Neural cell (in vitro differentiated cells): Measurements from ENCODE around the gene SVBP. TPM values are rescaled to one million over a fixed set of nuclear protein-coding genes. Genes with fewer than 3 reads are reported as not detected.

Experiments used
- H2AFZ ChIP-seq: fragments of 200-600, 300-800 bp; sonication (generic), shearing (Covaris generic); 2 replicates; pipeline ENCODE4 v1.6.0; 2014; ENCODE audit warnings: low read depth, mild to moderate bottlenecking, antibody characterized with exemption, low read length, moderate library complexity
- H3F3A ChIP-seq: fragments of 200-600 bp; shearing (Covaris generic); 2 replicates; pipeline ENCODE4 v1.6.1; 2016; ENCODE audit warnings: mild to moderate bottlenecking, moderate library complexity, mixed read lengths, antibody characterized with exemption, low read length; ENCODE audit not compliant: insufficient read depth, poor library complexity, severe bottlenecking
- H3K27ac ChIP-seq: fragments of 200-600, 300-800 bp; sonication (generic), shearing (Covaris generic); 2 replicates; pipeline ENCODE4 v1.5.1; 2014; ENCODE audit warnings: mild to moderate bottlenecking, low read length, moderate library complexity
- H3K27me3 ChIP-seq: fragments of 300-800, 200-600 bp; sonication (generic), shearing (Covaris generic); 2 replicates; pipeline ENCODE4 v1.6.0; 2014; ENCODE audit warnings: mild to moderate bottlenecking, low read depth, low read length, moderate library complexity; ENCODE audit not compliant: insufficient read depth
- H3K36me3 ChIP-seq: fragments of 300-800, 200-600 bp; sonication (generic), shearing (Covaris generic); 2 replicates; pipeline ENCODE4 v1.5.1; 2014; ENCODE audit warnings: mild to moderate bottlenecking, antibody characterized with exemption, low read length, moderate library complexity; ENCODE audit not compliant: insufficient read depth
- H3K4me2 ChIP-seq: fragments of 300-800, 200-600 bp; sonication (generic), shearing (Covaris generic); 2 replicates; pipeline ENCODE4 v1.6.0; 2014; ENCODE audit warnings: mild to moderate bottlenecking, low read length
- H3K4me3 ChIP-seq: fragments of 300-800, 200-600 bp; sonication (generic), shearing (Covaris generic); 2 replicates; pipeline ENCODE4 v1.5.1; 2014; ENCODE audit warnings: mild to moderate bottlenecking, low read length, moderate library complexity
- H3K79me2 ChIP-seq: fragments of 200-600 bp; shearing (Covaris generic); replicated peaks from 2 replicates; pipeline ENCODE4 v1.6.0; 2014; ENCODE audit warnings: mild to moderate bottlenecking, low read length, moderate library complexity; ENCODE audit not compliant: insufficient read depth
- H3K9ac ChIP-seq: fragments of 300-800, 200-600 bp; sonication (generic), shearing (Covaris generic); 2 replicates; pipeline ENCODE4 v1.6.1; 2016; ENCODE audit warnings: mild to moderate bottlenecking, low read length, mixed read lengths
- H3K9me2 ChIP-seq: fragments of 200-600 bp; shearing (Covaris generic); 2 replicates; pipeline ENCODE4 v1.6.1; 2016; ENCODE audit warnings: mild to moderate bottlenecking, low read length, mixed read lengths; ENCODE audit not compliant: insufficient read depth
- H3K9me3 ChIP-seq: fragments of 200-600, 300-800 bp; sonication (generic), shearing (Covaris generic); 2 replicates; pipeline ENCODE4 v1.6.1; 2016; ENCODE audit warnings: mild to moderate bottlenecking, mixed run types, low read length, moderate library complexity, mixed read lengths
- H4K20me1 ChIP-seq: fragments of 200-600 bp; shearing (Covaris generic); 2 replicates; pipeline ENCODE4 v1.6.1; 2016; ENCODE audit warnings: mild to moderate bottlenecking, mixed run types; ENCODE audit not compliant: insufficient read depth
- EP300 ChIP-seq: fragments of 450-650 bp; conservative IDR thresholded peaks from 2 replicates; pipeline ENCODE4 v1.6.1; 2014; ENCODE audit warnings: antibody characterized with exemption, mild to moderate bottlenecking, moderate library complexity; ENCODE audit not compliant: poor library complexity, severe bottlenecking
- EZH2 ChIP-seq: fragments of 200-600, 300-800 bp; shearing (Covaris generic), sonication (generic); IDR thresholded peaks from 2 replicates; pipeline ENCODE4 v1.6.1; 2014; ENCODE audit warnings: antibody characterized with exemption, low read length, borderline replicate concordance, mild to moderate bottlenecking; ENCODE audit not compliant: insufficient read depth, poor library complexity, severe bottlenecking
- MXI1 ChIP-seq: fragments of 450-650 bp; conservative IDR thresholded peaks from 2 replicates; pipeline ENCODE4 v1.6.1; 2014; ENCODE audit warnings: antibody characterized with exemption, mild to moderate bottlenecking; ENCODE audit not compliant: poor library complexity, severe bottlenecking
- POLR2AphosphoS5 ChIP-seq: IDR thresholded peaks from 2 replicates; pipeline ENCODE4 v1.6.1; 2012
- RAD21 ChIP-seq: fragments of 450-650 bp; conservative IDR thresholded peaks from 2 replicates; pipeline ENCODE4 v1.6.1; 2014; ENCODE audit warnings: antibody characterized with exemption, mild to moderate bottlenecking, moderate library complexity
- REST ChIP-seq: IDR thresholded peaks from 2 replicates; pipeline ENCODE4 v1.6.1; 2012; ENCODE audit warnings: borderline replicate concordance
- SMC3 ChIP-seq: fragments of 450-650 bp; conservative IDR thresholded peaks from 2 replicates; pipeline ENCODE4 v1.6.1; 2014; ENCODE audit warnings: antibody characterized with exemption, mild to moderate bottlenecking, moderate library complexity; ENCODE audit not compliant: poor library complexity
- TAF1 ChIP-seq: IDR thresholded peaks from 2 replicates; pipeline ENCODE4 v1.6.1; 2012; ENCODE audit warnings: low read depth
- polyA plus RNA-seq: library from polyadenylated mRNA; depleted of rRNA; stranded (reverse); fragments of >200 nt; gene quantifications from 2 replicates; pipeline ENCODE4 v1.2.3, GENCODE V29; 2014
- TF ChIP-seq, protein P1 (sequence below): fragments of 450-650 bp; IDR thresholded peaks from 2 replicates; pipeline ENCODE4 v1.5.1; 2014; ENCODE audit warnings: antibody characterized with exemption, mild to moderate bottlenecking, moderate library complexity; ENCODE audit not compliant: poor library complexity, severe bottlenecking

SVBP gene
- polyA plus RNA-seq, 1 donor from 2014 or later: 231 TPM

- Histone ChIP-seq H3K9me3 (no peaks in the 10 kb centered on the region), H3K9me2 (no peaks in the 10 kb centered on the region), H3K27me3 (no peaks in the 10 kb centered on the region), H3F3A (no peaks in the 10 kb centered on the region), H3K79me2 (peaks cover 20% of the 10 kb centered on the region), H3K4me2 (no peak overlapping the region), H4K20me1 (no peaks in the 10 kb centered on the region), H3K9ac (no peak overlapping the region), H3K36me3 (peaks cover 15% of the 10 kb centered on the region), H2AFZ (no peak overlapping the region), H3K27ac (no peak overlapping the region), H3K4me3 (no peak overlapping the region)
- no peak for TF ChIP-seq REST
- TF ChIP-seq, protein P1, sequence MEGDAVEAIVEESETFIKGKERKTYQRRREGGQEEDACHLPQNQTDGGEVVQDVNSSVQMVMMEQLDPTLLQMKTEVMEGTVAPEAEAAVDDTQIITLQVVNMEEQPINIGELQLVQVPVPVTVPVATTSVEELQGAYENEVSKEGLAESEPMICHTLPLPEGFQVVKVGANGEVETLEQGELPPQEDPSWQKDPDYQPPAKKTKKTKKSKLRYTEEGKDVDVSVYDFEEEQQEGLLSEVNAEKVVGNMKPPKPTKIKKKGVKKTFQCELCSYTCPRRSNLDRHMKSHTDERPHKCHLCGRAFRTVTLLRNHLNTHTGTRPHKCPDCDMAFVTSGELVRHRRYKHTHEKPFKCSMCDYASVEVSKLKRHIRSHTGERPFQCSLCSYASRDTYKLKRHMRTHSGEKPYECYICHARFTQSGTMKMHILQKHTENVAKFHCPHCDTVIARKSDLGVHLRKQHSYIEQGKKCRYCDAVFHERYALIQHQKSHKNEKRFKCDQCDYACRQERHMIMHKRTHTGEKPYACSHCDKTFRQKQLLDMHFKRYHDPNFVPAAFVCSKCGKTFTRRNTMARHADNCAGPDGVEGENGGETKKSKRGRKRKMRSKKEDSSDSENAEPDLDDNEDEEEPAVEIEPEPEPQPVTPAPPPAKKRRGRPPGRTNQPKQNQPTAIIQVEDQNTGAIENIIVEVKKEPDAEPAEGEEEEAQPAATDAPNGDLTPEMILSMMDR: no peak
- TF ChIP-seq EP300: no peak
- no peak for TF ChIP-seq EZH2
- TF ChIP-seq RAD21: no peak
- TF ChIP-seq TAF1: no peak
- TF ChIP-seq POLR2AphosphoS5: no peak
- no peak for TF ChIP-seq SMC3
- TF ChIP-seq MXI1: no peak
Measured at GRCh38 chr1:42774928-42775526, 42.2 kb downstream of the SVBP start.

DNA sequence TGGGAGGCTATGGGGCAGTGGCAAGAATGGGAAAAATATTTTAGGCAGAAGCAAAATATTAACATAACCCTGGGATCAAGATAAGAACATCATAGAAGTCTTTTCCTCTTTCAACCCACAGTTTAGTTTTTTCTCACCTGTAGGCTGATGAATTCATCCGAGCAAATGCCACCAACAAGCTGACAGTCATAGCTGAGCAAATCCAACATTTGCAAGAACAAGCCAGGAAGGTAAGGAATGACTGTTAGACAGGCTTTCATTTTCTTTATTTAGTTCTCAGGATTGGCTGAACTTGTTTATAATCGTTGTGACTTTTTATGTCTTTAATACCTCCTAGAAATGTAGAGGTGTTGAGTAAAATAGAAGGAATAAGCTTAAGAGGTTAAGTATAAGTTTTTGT, 43.8 kb downstream of the SVBP start:
- TF ChIP-seq TAF1 (no peak), REST (no peak), EZH2 (no peak), MXI1 (no peak), POLR2AphosphoS5 (no peak), RAD21 (no peak), SMC3 (no peak), EP300 (no peak)
- TF ChIP-seq, protein P1: no peak
- Histone ChIP-seq H3K4me2 (no peak overlapping the region), H3K9me2 (no peaks in the 10 kb centered on the region), H4K20me1 (no peaks in the 10 kb centered on the region), H3K36me3 (peaks cover 15% of the 10 kb centered on the region), H3K79me2 (peaks cover 34% of the 10 kb centered on the region), H3F3A (no peaks in the 10 kb centered on the region), H2AFZ (no peak overlapping the region), H3K4me3 (no peak overlapping the region), H3K9me3 (no peaks in the 10 kb centered on the region), H3K9ac (no peak overlapping the region), H3K27me3 (no peaks in the 10 kb centered on the region), H3K27ac (no peak overlapping the region)
